COLO668 (cell line): Measurements from ENCODE around the gene MPL.
"Not testable (repeated sequence)": the region's sequence is repeated elsewhere in the genome, so short reads cannot be mapped to it uniquely, and the experiment has no call there.

Experiments used
- DNase-seq: peaks from one replicate; lab custom pipeline; 2025; ENCODE audit not compliant: unreplicated experiment; lab: John Stamatoyannopoulos, UW

The MPL gene

DNA sequence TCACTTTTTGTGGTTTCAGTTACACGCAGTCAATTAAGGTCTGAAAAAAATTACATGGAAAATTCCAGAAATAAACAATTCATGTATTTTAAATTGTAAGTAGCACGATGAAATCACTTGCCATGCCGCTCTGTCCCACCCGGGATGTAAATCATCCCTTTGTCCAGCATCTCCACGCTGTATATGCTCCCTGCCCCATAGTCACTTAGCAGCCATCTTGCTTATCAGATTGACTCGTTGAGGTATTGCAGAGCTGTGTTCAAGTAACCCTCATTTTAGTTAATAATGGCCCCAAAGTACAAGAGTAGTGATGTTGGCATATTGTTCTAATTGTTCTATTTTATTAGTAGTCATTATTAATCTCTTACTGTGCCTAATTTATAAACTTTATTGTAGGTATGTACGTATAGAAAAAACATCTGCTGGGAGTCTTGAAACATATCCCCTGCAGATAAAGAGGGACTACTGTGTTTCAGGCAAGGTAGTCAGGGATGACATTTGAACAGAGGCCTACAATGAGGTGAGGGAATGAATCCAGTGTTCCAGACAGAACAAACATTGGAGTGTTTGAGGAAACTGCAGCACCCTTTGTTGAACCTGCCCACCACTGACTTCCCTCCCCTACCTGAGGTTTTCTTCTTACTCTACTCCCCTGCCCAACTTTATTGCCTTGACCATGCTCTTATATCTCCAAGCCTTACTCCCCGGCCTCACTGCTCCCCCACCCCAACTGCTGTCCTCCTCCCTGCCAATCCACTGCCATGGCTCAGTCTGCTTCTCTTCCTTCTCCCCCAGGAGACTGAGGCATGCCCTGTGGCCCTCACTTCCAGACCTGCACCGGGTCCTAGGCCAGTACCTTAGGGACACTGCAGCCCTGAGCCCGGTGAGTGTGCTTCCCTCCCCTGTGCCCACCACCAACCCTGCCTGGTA is 14.1 kb downstream of the MPL start:
- DNase-seq = no peak

- no peak for DNase-seq
Observed at GRCh38 chr1:43352351-43352705, 14.7 kb downstream of the MPL start.

DNA sequence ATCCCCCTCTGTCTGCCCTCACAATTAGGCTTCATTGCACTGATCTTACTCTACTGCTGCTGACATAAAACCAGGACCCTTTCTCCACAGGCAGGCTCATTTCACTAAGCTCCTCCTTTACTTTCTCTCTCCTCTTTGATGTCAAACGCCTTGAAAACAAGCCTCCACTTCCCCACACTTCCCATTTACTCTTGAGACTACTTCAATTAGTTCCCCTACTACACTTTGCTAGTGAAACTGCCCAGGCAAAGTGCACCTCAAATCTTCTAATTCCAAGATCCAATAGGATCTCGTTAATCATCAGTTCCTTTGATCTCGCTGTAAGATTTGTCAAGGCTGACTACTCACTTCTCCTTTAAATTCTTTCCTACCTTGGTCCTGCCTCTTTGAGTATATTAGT is 15.3 kb downstream of the MPL start:
- no peak for DNase-seq

GRCh38 chr1:43354471-43354870 is 16.9 kb downstream of the MPL start:
- DNase-seq = no peak

DNA sequence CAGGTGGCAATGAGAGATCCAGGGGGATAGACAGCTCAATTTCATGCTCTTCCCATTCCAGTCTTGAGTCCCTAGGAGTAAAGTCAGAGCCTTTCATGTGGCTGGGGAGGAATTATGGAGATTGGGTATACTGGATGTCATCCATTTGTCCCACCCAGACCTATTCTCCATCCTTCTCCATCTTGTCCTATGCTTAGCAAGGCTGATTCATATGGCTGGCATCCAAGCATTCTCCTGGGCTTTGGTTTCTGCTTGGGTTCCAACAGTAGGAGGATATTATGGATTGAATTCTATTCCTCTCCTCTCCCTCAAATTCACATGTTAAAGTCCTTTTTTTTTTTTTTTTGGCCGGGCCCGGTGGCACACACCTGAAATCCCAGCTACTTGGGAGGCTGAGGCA is 17.3 kb downstream of the MPL start:
- no peak for DNase-seq

- no peak for DNase-seq
Observed at GRCh38 chr1:43357251-43357650, 19.6 kb downstream of the MPL start.

DNA sequence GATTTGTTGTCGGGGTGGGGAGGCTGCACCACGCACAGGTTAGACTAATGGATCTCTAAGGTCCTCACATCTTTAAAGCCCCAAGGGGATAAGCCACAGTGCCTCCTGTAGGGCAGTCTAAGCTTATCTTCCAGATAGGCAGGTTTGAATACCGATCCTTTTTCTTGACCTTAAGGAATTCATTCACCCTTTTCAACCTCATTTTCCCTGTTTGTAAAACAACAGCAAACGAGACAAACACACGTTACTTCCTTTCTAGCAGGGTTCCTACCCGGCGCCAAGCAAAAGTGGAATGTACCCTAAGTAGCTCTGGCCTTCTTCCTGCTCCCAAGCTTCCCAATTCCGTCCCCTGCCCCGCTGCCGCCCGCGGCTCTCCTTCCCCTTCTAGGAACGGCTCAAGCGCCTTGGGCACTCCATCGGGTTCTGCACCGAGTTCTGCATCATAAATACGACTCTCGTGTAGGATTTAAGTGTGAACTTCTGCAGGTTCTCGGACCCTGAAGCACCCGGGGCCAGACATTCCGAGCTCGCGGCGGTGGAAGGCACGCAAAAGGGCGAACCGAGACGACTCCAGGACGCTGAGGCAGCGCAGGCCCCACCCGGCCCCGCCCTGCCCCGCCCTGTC is 20.6 kb downstream of the MPL start:
- DNase-seq = peak; percentile 57

- peak; percentile 100 for DNase-seq
Observed at GRCh38 chr1:43358746-43359693, 21.4 kb downstream of the MPL start, which contains the start of gene CDC20. TSS of gene CDC20 (plus strand) at chr1:43358981. CDS start at chr1:43359216, 235 bp downstream.

GRCh38 chr1:43359696-43360095 is 22.1 kb downstream of the MPL start:
- peak; percentile 34 for DNase-seq

DNA sequence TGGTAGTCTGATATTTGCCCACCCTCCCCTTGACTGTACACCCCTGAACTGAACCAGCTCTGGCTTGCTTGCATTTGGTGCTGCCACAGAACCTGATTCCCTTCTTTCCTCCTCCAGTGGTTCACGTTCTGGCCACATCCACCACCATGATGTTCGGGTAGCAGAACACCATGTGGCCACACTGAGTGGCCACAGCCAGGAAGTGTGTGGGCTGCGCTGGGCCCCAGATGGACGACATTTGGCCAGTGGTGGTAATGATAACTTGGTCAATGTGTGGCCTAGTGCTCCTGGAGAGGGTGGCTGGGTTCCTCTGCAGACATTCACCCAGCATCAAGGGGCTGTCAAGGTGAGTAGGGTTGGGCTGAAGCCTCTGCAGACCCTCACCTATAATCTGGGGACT is 23.0 kb downstream of the MPL start:
- no peak for DNase-seq

DNA sequence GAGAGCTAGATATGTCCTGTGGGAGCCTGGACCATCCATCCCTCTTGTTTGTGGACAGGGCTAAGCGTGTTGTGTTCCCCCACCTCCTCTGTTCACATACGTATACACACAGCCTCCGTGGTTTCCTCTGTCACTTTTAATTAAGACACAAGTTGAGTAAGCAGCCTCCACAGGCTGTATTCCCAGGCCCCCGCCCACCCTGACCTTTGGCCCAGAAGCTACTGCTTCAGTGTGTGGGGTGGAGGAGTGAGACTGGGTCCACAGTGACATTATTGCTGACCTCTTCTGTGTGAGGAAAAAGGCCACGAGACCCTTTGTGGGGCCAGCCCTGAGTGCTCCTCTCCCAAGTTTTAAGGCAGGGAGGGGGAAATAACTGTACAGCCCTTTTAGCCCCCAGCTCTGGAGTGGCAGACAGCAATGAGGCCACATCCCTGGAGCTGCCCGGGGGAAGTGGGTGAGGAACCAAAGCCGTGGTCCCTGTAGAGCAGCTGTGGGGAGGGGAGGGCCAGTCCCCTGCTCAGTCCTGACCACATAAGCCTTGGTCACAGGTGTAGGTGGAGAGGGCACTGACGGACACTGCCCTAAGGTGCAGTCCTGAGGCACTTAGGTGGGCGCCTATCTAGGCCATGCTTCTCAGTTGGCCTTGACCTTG is 25.8 kb downstream of the MPL start:
- DNase-seq = no peak

- no peak for DNase-seq
Observed at GRCh38 chr1:43363935-43364525, 26.4 kb downstream of the MPL start.

GRCh38 chr1:43365678-43366077 is 28.1 kb downstream of the MPL start:
- no peak for DNase-seq

DNA sequence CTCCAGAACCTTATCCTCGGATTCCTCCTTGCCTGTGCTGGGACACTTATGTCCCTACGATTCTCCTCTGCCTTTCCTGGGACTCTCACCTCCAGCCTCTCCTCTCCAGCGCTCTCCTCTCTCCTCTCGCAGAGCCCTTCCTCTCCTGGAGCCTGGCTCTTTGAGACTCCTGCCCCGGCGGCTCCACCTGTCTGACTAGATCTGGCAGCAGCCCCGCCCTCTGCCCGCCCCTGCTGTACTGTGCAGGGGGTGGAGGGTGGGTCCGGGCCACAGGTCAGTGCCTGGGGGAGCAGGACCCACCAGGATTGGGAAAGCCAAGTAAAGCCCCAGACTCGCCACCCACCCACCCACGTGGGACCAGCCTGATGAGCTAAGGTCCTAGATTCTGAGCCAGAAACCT is 28.6 kb downstream of the MPL start:
- DNase-seq = peak; percentile 82

DNA sequence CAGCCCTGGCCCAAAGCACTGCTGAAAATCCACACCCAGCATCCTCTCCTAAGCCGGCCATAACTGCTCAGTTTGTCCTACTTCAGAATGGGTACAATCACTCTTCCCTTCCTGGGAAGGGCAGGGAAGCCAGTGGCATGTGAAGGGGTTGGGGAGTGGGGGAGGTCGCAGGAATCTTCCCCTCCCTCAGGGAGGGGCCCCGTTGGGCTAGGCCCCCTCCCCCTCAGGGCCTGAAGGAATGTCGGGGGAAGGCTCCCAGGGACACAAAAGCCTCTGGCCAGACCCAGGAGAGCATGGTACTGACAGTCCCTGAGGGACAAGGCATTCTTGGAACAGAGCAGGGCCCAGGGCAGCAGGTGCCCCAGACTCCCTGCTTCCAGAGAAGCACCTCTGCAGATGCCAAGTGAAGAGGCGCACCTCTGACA is 29.0 kb downstream of the MPL start:
- no peak for DNase-seq

GRCh38 chr1:43367026-43367903 is 29.6 kb downstream of the MPL start:
- DNase-seq = peak; percentile 51

GRCh38 chr1:43367904-43368645 is 30.5 kb downstream of the MPL start, which contains the start of gene ELOVL1:
TSS of gene ELOVL1 (minus strand) at chr1:43368011. CDS start at chr1:43365609, 2,402 bp downstream.
- DNase-seq = peak; percentile 99

DNA sequence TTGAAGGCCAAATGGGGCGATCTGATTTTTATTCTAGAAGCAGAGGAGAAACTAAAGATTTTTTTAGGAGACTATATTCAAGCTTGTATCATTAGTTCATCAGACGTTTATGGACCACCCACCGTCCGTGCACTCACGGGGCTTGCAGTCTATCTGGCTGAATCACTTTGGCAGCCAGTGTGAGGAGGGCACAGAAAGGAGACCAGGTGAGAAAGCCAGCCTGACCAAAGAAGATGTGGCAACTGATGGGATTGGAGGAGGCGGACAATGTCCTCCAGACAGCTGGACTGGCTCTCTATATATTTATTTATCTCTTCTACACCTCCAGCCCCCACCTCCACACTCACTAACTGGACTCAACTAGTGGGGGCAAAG is 31.0 kb downstream of the MPL start:
- no peak for DNase-seq

DNA sequence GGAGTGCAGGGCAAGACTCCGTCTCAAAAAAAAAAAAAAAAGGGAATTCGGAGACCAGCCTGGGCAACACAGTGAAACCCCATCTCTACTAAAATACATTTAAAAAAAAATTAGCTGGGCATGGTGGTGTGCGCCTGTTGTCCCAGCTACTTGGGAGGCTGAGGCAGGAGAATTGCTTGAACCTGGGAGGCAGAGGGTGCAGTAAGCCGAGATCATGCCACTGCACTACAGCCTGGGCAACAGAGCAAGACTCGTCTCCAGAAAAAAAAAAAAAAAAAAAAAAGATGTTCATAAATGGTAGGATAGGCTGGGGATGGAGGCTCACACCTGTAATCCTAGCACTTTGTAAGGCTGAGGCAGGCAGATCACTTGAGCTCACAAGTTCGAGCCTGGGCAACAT is 32.2 kb downstream of the MPL start:
- not testable (repeated sequence) for DNase-seq
